Smooth muscle cell (in vitro differentiated cells): Measurements from ENCODE around the gene CTSD. TPM values are rescaled to one million over a fixed set of nuclear protein-coding genes. Genes with fewer than 3 reads are reported as not detected.

Source experiments
- DNase-seq: peaks from one replicate; lab custom pipeline; 2025; ENCODE audit not compliant: unreplicated experiment; lab: John Stamatoyannopoulos, UW
- H2AFZ ChIP-seq: fragments of 200-600 bp; sonication (generic); 2 replicates; pipeline ENCODE4 v1.6.0; 2016; ENCODE audit warnings: antibody characterized with exemption, low read depth, mild to moderate bottlenecking
- H3F3A ChIP-seq: fragments of 200-600 bp; sonication (generic); 2 replicates; pipeline ENCODE4 v1.6.0; 2017; ENCODE audit warnings: antibody characterized with exemption, low read depth
- H3K27ac ChIP-seq: fragments of 200-600 bp; sonication (generic); 2 replicates; pipeline ENCODE4 v1.5.1; 2016; ENCODE audit warnings: low read depth, mild to moderate bottlenecking
- H3K27me3 ChIP-seq: fragments of 200-600 bp; sonication (generic); 2 replicates; pipeline ENCODE4 v1.6.1; 2016; ENCODE audit warnings: low read depth, mild to moderate bottlenecking
- H3K36me3 ChIP-seq: fragments of 200-600 bp; sonication (generic); 2 replicates; pipeline ENCODE4 v1.5.1; 2016; ENCODE audit warnings: low read depth
- H3K4me1 ChIP-seq: fragments of 200-600 bp; sonication (generic); 2 replicates; pipeline ENCODE4 v1.5.1; 2016; ENCODE audit warnings: low read depth
- H3K4me2 ChIP-seq: fragments of 200-600 bp; sonication (generic); 2 replicates; pipeline ENCODE4 v1.6.0; 2016; ENCODE audit warnings: mild to moderate bottlenecking
- H3K4me3 ChIP-seq: fragments of 200-600 bp; sonication (generic); 2 replicates; pipeline ENCODE4 v1.5.1; 2016; ENCODE audit warnings: mild to moderate bottlenecking
- H3K79me2 ChIP-seq: fragments of 200-600 bp; sonication (generic); 2 replicates; pipeline ENCODE4 v1.6.0; 2016; ENCODE audit warnings: low read depth, mild to moderate bottlenecking
- H3K9ac ChIP-seq: fragments of 200-600 bp; sonication (generic); 2 replicates; pipeline ENCODE4 v1.6.0; 2016; ENCODE audit warnings: low read depth
- H3K9me3 ChIP-seq: fragments of 200-600 bp; sonication (generic); replicated peaks from 2 replicates; pipeline ENCODE4 v1.5.1; 2016; ENCODE audit warnings: low read depth
- H4K20me1 ChIP-seq: fragments of 200-600 bp; sonication (generic); 2 replicates; pipeline ENCODE4 v1.6.0; 2016; ENCODE audit warnings: low read depth
- whole genome bisulfite sequencing: methylation state at CpG from one replicate; pipeline ENCODE4 v1.1.7; 2016; ENCODE audit warnings: low lambda C conversion rate; 5-methylcytosine and 5-hydroxymethylcytosine counted together
- polyA plus RNA-seq: library from polyadenylated mRNA; unstranded; fragments of >200 nt; fragmentation: Nextera tagmentation; extraction: Ambion mirVana; gene quantifications from 2 replicates; pipeline ENCODE4 v1.2.1, GENCODE V29; 2016
- total RNA-seq: library from RNA; depleted of rRNA; stranded (reverse); fragments of >200 nt; gene quantifications from 2 replicates; pipeline ENCODE4 v1.2.3, GENCODE V29; 2014
- TF ChIP-seq, protein P1 (sequence below): fragments of 200-600 bp; sonication (generic); IDR thresholded peaks from 2 replicates; pipeline ENCODE4 v1.5.1; 2017; ENCODE audit warnings: borderline replicate concordance, mild to moderate bottlenecking, antibody characterized with exemption; ENCODE audit not compliant: insufficient read depth, poor library complexity, severe bottlenecking

Gene CTSD
- total and polyA plus RNA-seq, 2 experiments from 2014 or later = 101 to 301 TPM

DNA sequence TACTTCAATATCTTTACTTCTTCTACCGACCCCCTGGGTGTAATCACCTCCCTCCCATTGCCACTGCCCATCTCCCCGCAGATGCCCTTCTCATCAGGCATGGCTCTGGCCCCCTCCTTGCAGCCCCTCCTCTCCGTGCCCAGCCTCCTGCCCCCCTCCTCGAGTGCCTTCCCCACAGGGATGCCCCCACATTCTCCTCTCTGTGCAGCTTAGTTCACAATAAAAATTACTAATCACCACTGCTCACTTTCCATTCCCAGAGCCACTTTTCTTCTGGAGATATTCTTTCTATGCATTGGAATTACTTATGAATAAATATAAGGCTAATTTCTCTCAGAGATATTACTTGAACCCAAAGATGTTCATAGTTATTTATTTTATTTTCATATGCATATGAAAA lies 35.4 kb downstream of the CTSD start:
- H3K27ac ChIP-seq = no peak overlapping the region
- no peaks in the 10 kb centered on the region for H4K20me1 ChIP-seq
- no peaks in the 10 kb centered on the region for H3K36me3 ChIP-seq
- H3K9ac ChIP-seq = no peak overlapping the region
- no peaks in the 10 kb centered on the region for H3K27me3 ChIP-seq
- no peaks in the 10 kb centered on the region for H3K9me3 ChIP-seq
- TF ChIP-seq, protein P1, sequence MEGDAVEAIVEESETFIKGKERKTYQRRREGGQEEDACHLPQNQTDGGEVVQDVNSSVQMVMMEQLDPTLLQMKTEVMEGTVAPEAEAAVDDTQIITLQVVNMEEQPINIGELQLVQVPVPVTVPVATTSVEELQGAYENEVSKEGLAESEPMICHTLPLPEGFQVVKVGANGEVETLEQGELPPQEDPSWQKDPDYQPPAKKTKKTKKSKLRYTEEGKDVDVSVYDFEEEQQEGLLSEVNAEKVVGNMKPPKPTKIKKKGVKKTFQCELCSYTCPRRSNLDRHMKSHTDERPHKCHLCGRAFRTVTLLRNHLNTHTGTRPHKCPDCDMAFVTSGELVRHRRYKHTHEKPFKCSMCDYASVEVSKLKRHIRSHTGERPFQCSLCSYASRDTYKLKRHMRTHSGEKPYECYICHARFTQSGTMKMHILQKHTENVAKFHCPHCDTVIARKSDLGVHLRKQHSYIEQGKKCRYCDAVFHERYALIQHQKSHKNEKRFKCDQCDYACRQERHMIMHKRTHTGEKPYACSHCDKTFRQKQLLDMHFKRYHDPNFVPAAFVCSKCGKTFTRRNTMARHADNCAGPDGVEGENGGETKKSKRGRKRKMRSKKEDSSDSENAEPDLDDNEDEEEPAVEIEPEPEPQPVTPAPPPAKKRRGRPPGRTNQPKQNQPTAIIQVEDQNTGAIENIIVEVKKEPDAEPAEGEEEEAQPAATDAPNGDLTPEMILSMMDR = no peak
- no peak overlapping the region for H3K4me3 ChIP-seq
- no peaks in the 10 kb centered on the region for H3F3A ChIP-seq
- 74% methylated on average over 4 of the region's 4 CpGs for WGBS
- no peaks in the 10 kb centered on the region for H3K79me2 ChIP-seq
- H3K4me2 ChIP-seq = no peak overlapping the region
- H2AFZ ChIP-seq = no peak overlapping the region
- H3K4me1 ChIP-seq = no peaks in the 10 kb centered on the region
- DNase-seq = no peak

DNA sequence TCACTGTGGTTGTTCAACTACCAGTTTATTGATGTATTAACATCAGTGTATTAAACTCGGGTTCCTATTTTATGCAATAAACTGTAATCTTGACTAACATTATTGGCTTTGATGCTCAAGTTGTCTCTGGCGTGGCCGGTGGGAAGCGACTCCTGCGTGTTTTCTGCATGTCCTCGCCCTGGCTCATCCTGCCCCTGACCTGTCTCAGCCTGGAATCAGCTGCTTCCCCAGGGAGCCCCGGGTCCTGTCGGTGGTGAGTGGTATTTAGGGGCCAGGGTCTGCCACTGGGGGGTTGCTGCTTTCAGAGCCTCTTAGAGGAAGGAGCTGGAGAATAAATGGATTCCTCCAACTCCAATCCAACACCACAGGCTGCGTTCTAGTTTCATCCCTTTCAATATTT lies 35.9 kb downstream of the CTSD start:
- H3K36me3 ChIP-seq = no peaks in the 10 kb centered on the region
- 88% methylated on average over 9 of the region's 9 CpGs for WGBS
- no peak overlapping the region for H2AFZ ChIP-seq
- H3K27ac ChIP-seq = no peak overlapping the region
- H3K79me2 ChIP-seq = no peaks in the 10 kb centered on the region
- DNase-seq = no peak
- no peaks in the 10 kb centered on the region for H3K9me3 ChIP-seq
- no peaks in the 10 kb centered on the region for H4K20me1 ChIP-seq
- TF ChIP-seq, protein P1 = no peak
- no peaks in the 10 kb centered on the region for H3F3A ChIP-seq
- no peaks in the 10 kb centered on the region for H3K27me3 ChIP-seq
- no peaks in the 10 kb centered on the region for H3K4me1 ChIP-seq
- no peak overlapping the region for H3K4me2 ChIP-seq
- H3K9ac ChIP-seq = no peak overlapping the region
- H3K4me3 ChIP-seq = no peak overlapping the region

DNA sequence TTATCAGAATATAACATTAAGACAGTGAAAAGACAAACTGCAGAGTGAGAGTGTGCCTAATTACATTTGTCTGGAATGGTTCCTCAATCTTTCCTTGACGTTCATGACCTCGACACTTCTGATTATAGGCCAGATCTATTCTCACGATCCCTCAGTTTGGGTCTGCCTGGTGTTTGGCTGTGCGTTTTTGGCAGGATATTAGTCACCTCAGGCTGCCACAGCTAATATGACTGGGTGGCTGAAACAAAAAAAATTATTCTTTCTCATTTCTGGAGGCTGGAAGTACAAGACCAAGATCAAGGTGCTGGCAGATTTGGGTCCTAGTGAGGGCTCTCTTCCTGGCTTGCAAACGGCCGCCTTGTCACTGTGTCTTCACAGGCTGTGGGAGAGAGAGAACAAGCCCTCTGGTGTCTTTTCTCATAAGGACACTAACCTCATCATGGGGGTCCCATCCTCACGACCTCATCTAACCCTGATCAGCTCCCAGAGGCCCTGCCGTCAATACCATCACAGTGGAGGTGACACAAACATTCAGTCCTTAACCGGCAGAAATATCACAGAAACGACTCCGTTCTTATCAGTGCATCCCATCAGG lies 36.5 kb downstream of the CTSD start:
- no peak for DNase-seq
- 76% methylated on average over 11 of the region's 11 CpGs for WGBS
- H3K9me3 ChIP-seq = no peaks in the 10 kb centered on the region
- H3K27me3 ChIP-seq = peaks cover 1% of the 10 kb centered on the region
- no peak overlapping the region for H3K27ac ChIP-seq
- H3F3A ChIP-seq = no peaks in the 10 kb centered on the region
- no peaks in the 10 kb centered on the region for H3K4me1 ChIP-seq
- H3K36me3 ChIP-seq = no peaks in the 10 kb centered on the region
- no peak overlapping the region for H3K4me3 ChIP-seq
- no peaks in the 10 kb centered on the region for H4K20me1 ChIP-seq
- no peaks in the 10 kb centered on the region for H3K79me2 ChIP-seq
- H2AFZ ChIP-seq = no peak overlapping the region
- no peak overlapping the region for H3K9ac ChIP-seq
- H3K4me2 ChIP-seq = no peak overlapping the region
- TF ChIP-seq, protein P1 = no peak

DNA sequence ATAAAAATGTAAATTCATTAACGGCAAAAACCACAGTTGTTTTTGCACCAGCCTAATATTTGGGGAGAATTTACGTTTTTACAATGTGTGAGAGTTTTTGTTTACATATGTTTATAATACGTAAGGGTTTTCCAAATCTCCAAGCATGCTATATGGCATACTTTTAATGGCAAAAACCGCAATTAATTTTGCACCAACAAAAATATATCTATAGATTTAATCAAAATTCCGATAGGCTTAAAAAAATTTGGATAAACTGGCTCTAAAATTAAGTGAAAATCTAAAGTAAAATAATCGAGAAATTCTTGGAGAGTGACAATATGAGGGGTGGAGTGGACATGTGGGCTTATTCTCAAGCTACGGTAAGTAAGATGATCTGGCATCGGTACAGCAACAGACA lies 43.9 kb downstream of the CTSD start:
- Histone ChIP-seq H2AFZ (no peak overlapping the region), H3K9ac (no peak overlapping the region), H3K4me3 (no peak overlapping the region), H3K9me3 (no peaks in the 10 kb centered on the region), H3K4me2 (no peak overlapping the region), H3K79me2 (no peaks in the 10 kb centered on the region), H4K20me1 (no peaks in the 10 kb centered on the region), H3K27ac (no peak overlapping the region), H3K4me1 (no peaks in the 10 kb centered on the region), H3F3A (no peaks in the 10 kb centered on the region), H3K36me3 (no peaks in the 10 kb centered on the region), H3K27me3 (peaks cover 11% of the 10 kb centered on the region)
- TF ChIP-seq, protein P1 = no peak
- no peak for DNase-seq
- 83% methylated on average over 8 of the region's 8 CpGs for WGBS
